Measurements from ENCODE around the gene DAB2IP.
A peak's percentile ranks its signal among the peaks of the same experiment; 100 is the strongest.

The DAB2IP gene

GRCh38 chr9:121679901-121680635, 28.6 kb downstream of the DAB2IP start:
- TF ChIP-seq ZFX (IDR thresholded peaks at IDR 0.05; ENCODE audit: borderline replicate concordance) (no peak), CTCF (IDR thresholded peaks at IDR 0.05) (no peak)
- H3K27ac ChIP-seq = no peak overlapping the region

GRCh38 chr9:121681404-121681803, 30.0 kb downstream of the DAB2IP start:
- no peak for TF ChIP-seq ZFX (IDR thresholded peaks at IDR 0.05; ENCODE audit: borderline replicate concordance)
- no peak for TF ChIP-seq CTCF (IDR thresholded peaks at IDR 0.05)
- H3K27ac ChIP-seq = no peak overlapping the region

- no peak for TF ChIP-seq CTCF (IDR thresholded peaks at IDR 0.05)
- TF ChIP-seq ZFX (IDR thresholded peaks at IDR 0.05; ENCODE audit: borderline replicate concordance) = no peak
These were observed 30.8 kb downstream of the DAB2IP start for GRCh38 chr9:121682201-121682600.

GRCh38 chr9:121682926-121683515, 31.6 kb downstream of the DAB2IP start:
- no peak overlapping the region for H3K27ac ChIP-seq

More at GRCh38 chr9:121682201-121682600, 30.8 kb downstream of the DAB2IP start:
- no peak overlapping the region for H3K27ac ChIP-seq

GRCh38 chr9:121683652-121684051, 32.2 kb downstream of the DAB2IP start:
- TF ChIP-seq CTCF (IDR thresholded peaks at IDR 0.05) (no peak), ZFX (IDR thresholded peaks at IDR 0.05; ENCODE audit: borderline replicate concordance) (no peak)
- H3K27ac ChIP-seq = no peak overlapping the region

More at GRCh38 chr9:121682926-121683515, 31.6 kb downstream of the DAB2IP start:
- TF ChIP-seq ZFX (IDR thresholded peaks at IDR 0.05; ENCODE audit: borderline replicate concordance) (no peak), CTCF (IDR thresholded peaks at IDR 0.05) (no peak)

- H3K27ac ChIP-seq = no peak overlapping the region
- TF ChIP-seq CTCF (IDR thresholded peaks at IDR 0.05) (peak; percentile 65), ZFX (IDR thresholded peaks at IDR 0.05; ENCODE audit: borderline replicate concordance) (no peak)
These were observed 33.1 kb downstream of the DAB2IP start for GRCh38 chr9:121684381-121685145.
